HFF-Myc (cell line): ENCODE data around the gene ATRNL1.

ENCODE experiments used
- DNase-seq: peaks from one replicate; pipeline ENCODE4 v3.0.0-alpha.2; 2011; ENCODE audit warnings: low read depth; ENCODE audit errors: extremely low read depth
- H3K4me3 ChIP-seq: replicated peaks from 2 replicates; pipeline ENCODE4 v1.5.1; 2011; ENCODE audit warnings: low read depth, mild to moderate bottlenecking, control low read depth, low read length
- CTCF ChIP-seq: IDR thresholded peaks from 2 replicates; pipeline ENCODE4 v1.5.1; 2012; ENCODE audit warnings: mild to moderate bottlenecking, low read depth, low read length, control low read depth; ENCODE audit errors: missing control alignments

ATRNL1 gene

GRCh38 chr10:115606741-115607140 lies 513.6 kb downstream of the ATRNL1 start:
- H3K4me3 ChIP-seq: no peak overlapping the region
- no peak for TF ChIP-seq CTCF
- DNase-seq: no peak

- no peak for TF ChIP-seq CTCF
- DNase-seq: no peak
- H3K4me3 ChIP-seq: no peak overlapping the region
Measured at GRCh38 chr10:115624448-115624847, 531.3 kb downstream of the ATRNL1 start.

GRCh38 chr10:115628616-115629015 lies 535.5 kb downstream of the ATRNL1 start:
- no peak for DNase-seq
- TF ChIP-seq CTCF: no peak
- H3K4me3 ChIP-seq: no peak overlapping the region

- TF ChIP-seq CTCF: no peak
- H3K4me3 ChIP-seq: no peak overlapping the region
- no peak for DNase-seq
Measured at GRCh38 chr10:115638246-115638645, 545.1 kb downstream of the ATRNL1 start.

DNA sequence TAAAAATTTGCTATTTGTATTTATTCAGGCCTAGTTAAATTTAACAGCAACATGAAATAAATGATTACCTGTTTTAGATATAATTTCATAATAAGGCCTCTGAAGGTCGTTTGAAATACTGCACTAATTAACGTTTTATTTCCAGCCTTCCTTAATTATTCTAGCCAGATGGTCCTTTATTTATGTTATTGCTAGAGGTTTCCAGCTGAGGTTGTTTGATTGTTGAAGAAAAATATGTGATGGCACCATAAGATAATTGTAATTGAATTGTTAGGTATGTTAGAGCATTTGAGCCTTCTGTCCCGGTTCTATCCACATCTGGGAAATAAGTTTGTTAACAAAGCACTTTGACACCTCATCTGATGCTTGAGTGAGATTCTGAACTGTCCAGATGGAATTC lies 556.1 kb downstream of the ATRNL1 start:
- H3K4me3 ChIP-seq: no peak overlapping the region
- DNase-seq: no peak

GRCh38 chr10:115653473-115653872 lies 560.3 kb downstream of the ATRNL1 start:
- no peak for TF ChIP-seq CTCF
- DNase-seq: no peak
- no peak overlapping the region for H3K4me3 ChIP-seq

More for the DNA sequence above, 556.1 kb downstream of the ATRNL1 start:
- no peak for TF ChIP-seq CTCF

DNA sequence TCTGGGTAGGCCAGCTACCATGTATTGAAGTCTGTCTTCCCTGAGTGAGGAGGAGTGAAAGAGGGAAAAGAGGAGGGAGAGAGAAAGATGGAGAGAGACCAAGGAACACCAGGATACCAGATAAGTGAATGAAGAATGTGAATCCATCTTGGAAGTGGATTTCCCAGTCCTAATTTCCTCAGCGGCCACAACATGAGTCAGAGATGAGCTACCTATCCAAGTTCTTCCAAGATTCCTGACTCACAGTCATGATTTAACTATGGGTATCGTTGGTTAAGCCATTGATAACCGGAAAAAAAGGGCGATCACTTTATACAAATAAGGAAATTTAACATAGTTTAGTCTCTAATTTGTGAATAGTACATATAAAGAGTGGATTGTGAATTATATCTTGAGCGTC lies 561.8 kb downstream of the ATRNL1 start:
- no peak overlapping the region for H3K4me3 ChIP-seq
- no peak for DNase-seq
- TF ChIP-seq CTCF: no peak
